ENCODE data around the gene UBE2Q2. TPM values are rescaled to one million over a fixed set of nuclear protein-coding genes. Genes with fewer than 3 reads are reported as not detected.
A peak's percentile ranks its signal among the peaks of the same experiment; 100 is the strongest.

The UBE2Q2 gene
- total and polyA plus RNA-seq, 9 of the 15 experiments (the other 6 are each of a cell fraction or from before 2014, with no cell fraction given): 6.2 to 24.0 (median 16.2) TPM

GRCh38 chr15:75801859-75802593 is 41.2 kb upstream of the UBE2Q2 start (continued):
- TF ChIP-seq, protein P1, sequence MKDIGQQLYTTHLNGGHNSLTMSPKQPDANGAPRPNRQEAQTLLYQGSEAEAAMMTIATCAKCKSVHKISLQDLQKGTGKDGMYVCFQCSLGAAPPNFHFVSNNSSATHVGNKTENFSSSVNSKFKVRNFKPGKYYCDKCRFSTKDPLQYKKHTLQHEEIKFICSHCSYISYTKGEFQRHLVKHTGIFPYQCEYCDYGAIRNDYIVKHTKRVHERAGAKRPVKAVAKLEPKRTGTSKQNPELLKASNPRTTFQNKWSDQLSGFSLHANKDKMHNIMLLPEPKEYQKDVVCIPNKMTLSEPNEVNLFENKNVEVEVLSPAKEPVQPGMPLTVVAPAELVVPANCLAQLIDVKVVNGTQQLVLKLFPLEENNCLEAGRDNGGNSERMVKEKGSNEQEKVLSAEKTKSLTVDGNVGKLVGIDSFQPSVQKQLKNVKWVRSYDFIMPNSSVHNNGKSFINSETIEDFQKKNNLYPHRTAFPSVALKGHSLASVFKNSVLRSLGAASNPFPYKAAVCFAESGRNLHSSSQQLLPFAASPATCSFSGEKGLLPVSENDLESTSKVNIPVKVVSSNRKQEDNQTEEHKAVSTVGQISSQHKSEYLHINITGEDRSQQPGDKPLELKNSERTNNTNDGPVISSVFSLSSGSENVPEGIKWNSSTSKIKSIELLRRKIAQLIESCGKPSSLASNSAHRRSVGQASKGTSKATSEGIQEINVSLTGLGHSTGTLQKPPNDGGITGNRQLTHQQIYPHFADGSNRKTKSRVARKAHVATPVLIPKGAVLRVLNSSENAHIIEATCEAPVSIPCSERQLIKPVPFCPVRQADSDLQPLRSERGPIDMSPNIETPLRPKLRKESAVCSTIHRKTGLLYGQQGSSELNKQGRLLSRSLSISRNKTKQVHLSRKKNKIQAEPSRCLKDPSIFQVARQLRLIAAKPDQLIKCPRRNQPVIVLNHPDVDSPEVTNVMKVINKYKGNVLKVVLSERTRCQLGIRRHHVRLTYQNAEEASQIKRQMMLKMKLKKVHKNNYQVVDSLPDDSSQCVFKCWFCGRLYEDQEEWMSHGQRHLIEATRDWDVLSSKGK (CRISPR knock-in tag; IDR thresholded peaks at IDR 0.05): no peak
- TF ChIP-seq SIX5 (IDR thresholded peaks at IDR 0.05; ENCODE audit: borderline replicate concordance in 1 of 2, insufficient read depth in 1 of 2, low read depth in 1 of 2, low read length in 2 of 2) (no peak), ZNF717 (CRISPR knock-in tag; IDR thresholded peaks at IDR 0.05) (no peak), KLF10 (CRISPR knock-in tag; IDR thresholded peaks at IDR 0.05) (no peak), ZNF318 (IDR thresholded peaks at IDR 0.05; ENCODE audit: borderline replicate concordance in 1 of 2, low read depth in 1 of 2) (no peak), ZNF507 (tag; conservative IDR thresholded peaks at IDR 0.05) (no peak), NCOA6 (IDR thresholded peaks at IDR 0.05) (no peak), TGIF2 (CRISPR knock-in tag; IDR thresholded peaks at IDR 0.05) (no peak), RNF2 (IDR thresholded peaks at IDR 0.05) (no peak), FOSL1 (tag; conservative IDR thresholded peaks at IDR 0.05) (no peak), SUPT5H (IDR thresholded peaks at IDR 0.05) (no peak), ELF1 (tag; IDR thresholded peaks at IDR 0.05) (0 out of 2 replicates have a peak, but pooled peaks have one; percentile 44), WHSC1 (IDR thresholded peaks at IDR 0.05; ENCODE audit: low read length) (no peak), STAG1 (CRISPR knock-in tag; IDR thresholded peaks at IDR 0.05; ENCODE audit: borderline replicate concordance) (peak; percentile 78), ZNF696 (CRISPR knock-in tag; conservative IDR thresholded peaks at IDR 0.05) (no peak), POLR3A (IDR thresholded peaks at IDR 0.05; ENCODE audit: borderline replicate concordance, extremely low read depth, insufficient read depth, insufficient read length) (no peak)
- TF ChIP-seq, protein P2, sequence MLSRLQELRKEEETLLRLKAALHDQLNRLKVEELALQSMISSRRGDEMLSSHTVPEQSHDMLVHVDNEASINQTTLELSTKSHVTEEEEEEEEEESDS (CRISPR knock-in tag; IDR thresholded peaks at IDR 0.05): no peak

Measured in K562 (cell line).